HG03159 (cell line): ENCODE measurements around the gene YDJC.
"Not testable (repeated sequence)": the region's sequence is repeated elsewhere in the genome, so short reads cannot be mapped to it uniquely, and the experiment has no call there.

Experiments
- ATAC-seq: cut with Tn5 transposase; IDR thresholded peaks from one replicate; pipeline ENCODE4 v1.9.1; 2021; ENCODE audit warnings: mild to moderate bottlenecking, moderate library complexity; ENCODE audit not compliant: unreplicated experiment

YDJC gene

GRCh38 chr22:21632931-21633330 lies 3.1 kb upstream of the YDJC start:
- no peak for ATAC-seq

GRCh38 chr22:21632237-21632895 lies 2.5 kb upstream of the YDJC start, which contains the start of gene CCDC116:
Gene CCDC116 (plus strand): TSS chr22:21632760. CDS start chr22:21633182, 422 bp downstream.
- ATAC-seq, result no peak

GRCh38 chr22:21631025-21631424 lies 1.2 kb upstream of the YDJC start:
- no peak for ATAC-seq

GRCh38 chr22:21628386-21629254 lies 1.2 kb downstream of the YDJC start:
- peak; percentile 8 for ATAC-seq

- ATAC-seq, result no peak
These were observed 2.9 kb downstream of the YDJC start for GRCh38 chr22:21626735-21627469.

- ATAC-seq, result no peak
These were observed 3.6 kb downstream of the YDJC start for GRCh38 chr22:21626073-21626734.

- no peak for ATAC-seq
These were observed 4.7 kb downstream of the YDJC start for GRCh38 chr22:21624880-21625791.

- no peak for ATAC-seq
These were observed 5.5 kb downstream of the YDJC start for GRCh38 chr22:21624120-21624879.

GRCh38 chr22:21623648-21623970 lies 6.2 kb downstream of the YDJC start:
- no peak for ATAC-seq

GRCh38 chr22:21622919-21623647 lies 6.7 kb downstream of the YDJC start:
- no peak for ATAC-seq

GRCh38 chr22:21622011-21622918 lies 7.6 kb downstream of the YDJC start:
- ATAC-seq, result no peak

- ATAC-seq, result no peak
These were observed 8.8 kb downstream of the YDJC start for GRCh38 chr22:21621025-21621424.

- not testable (repeated sequence) for ATAC-seq
These were observed 12.5 kb downstream of the YDJC start for GRCh38 chr22:21617337-21617736.

GRCh38 chr22:21615731-21616130 lies 14.1 kb downstream of the YDJC start:
- ATAC-seq, result no peak

GRCh38 chr22:21613553-21614233 lies 16.1 kb downstream of the YDJC start:
- ATAC-seq, result no peak

GRCh38 chr22:21612858-21613257 lies 17.0 kb downstream of the YDJC start:
- no peak for ATAC-seq
